GM23338 (cell line): ENCODE data around the gene ABHD14A. TPM values are rescaled to one million over a fixed set of nuclear protein-coding genes. Genes with fewer than 3 reads are reported as not detected.

ENCODE experiments used
- ATAC-seq: fragments of 200-7000 bp; cut with Tn5 transposase; 3 replicates; pipeline ENCODE4 v1.9.1; 2020
- DNase-seq: peaks from one replicate; pipeline ENCODE4 v3.0.0-alpha.2; 2015; ENCODE audit warnings: low spot score
- H2AFZ ChIP-seq: fragments of 200-600 bp; sonication (generic); 2 replicates; pipeline ENCODE4 v1.8.0; 2016; ENCODE audit warnings: antibody characterized with exemption, mild to moderate bottlenecking, moderate library complexity
- H3F3A ChIP-seq: fragments of 200-600 bp; sonication (generic); replicated peaks from 2 replicates; pipeline ENCODE4 v1.8.0; 2017; ENCODE audit warnings: antibody characterized with exemption, mixed run types, low read depth
- H3K27ac ChIP-seq: fragments of 200-600 bp; sonication (generic); 2 replicates; pipeline ENCODE4 v1.6.1; 2016; ENCODE audit warnings: low read depth
- H3K27me3 ChIP-seq: fragments of 200-600 bp; sonication (generic); 2 replicates; pipeline ENCODE4 v1.8.0; 2016; ENCODE audit warnings: mild to moderate bottlenecking, mixed run types, moderate library complexity; ENCODE audit not compliant: insufficient read depth
- H3K36me3 ChIP-seq: fragments of 200-600 bp; sonication (generic); 2 replicates; pipeline ENCODE4 v1.8.0; 2016; ENCODE audit warnings: mild to moderate bottlenecking; ENCODE audit not compliant: insufficient read depth
- H3K4me1 ChIP-seq: fragments of 200-600 bp; sonication (generic); 2 replicates; pipeline ENCODE4 v1.8.0; 2016; ENCODE audit warnings: mild to moderate bottlenecking, moderate library complexity; ENCODE audit not compliant: insufficient read depth
- H3K4me2 ChIP-seq: fragments of 200-600 bp; sonication (generic); 2 replicates; pipeline ENCODE4 v1.7.1; 2017; ENCODE audit warnings: mixed run types
- H3K4me3 ChIP-seq: fragments of 200-600 bp; sonication (generic); 2 replicates; pipeline ENCODE4 v1.6.1; 2016; ENCODE audit warnings: mixed run types
- H3K79me2 ChIP-seq: fragments of 200-600 bp; sonication (generic); replicated peaks from 2 replicates; pipeline ENCODE4 v1.8.0; 2017; ENCODE audit warnings: mild to moderate bottlenecking; ENCODE audit not compliant: insufficient read depth
- H3K9me2 ChIP-seq: fragments of 200-600 bp; sonication (generic); 2 replicates; pipeline ENCODE4 v1.8.0; 2017; ENCODE audit not compliant: insufficient read depth
- H4K20me1 ChIP-seq: fragments of 200-600 bp; sonication (generic); replicated peaks from 2 replicates; pipeline ENCODE4 v1.8.0; 2017; ENCODE audit warnings: mild to moderate bottlenecking; ENCODE audit not compliant: insufficient read depth
- H3K27ac Mint-ChIP-seq: 2 replicates; pipeline ENCODE4 v1.8.0; 2020; ENCODE audit warnings: inconsistent platforms, mild to moderate bottlenecking, moderate library complexity, mixed read lengths
- H3K27me3 Mint-ChIP-seq: 3 replicates; pipeline ENCODE4 v1.8.0; 2022; ENCODE audit warnings: low read depth, mild to moderate bottlenecking, moderate library complexity, mixed read lengths, inconsistent platforms; ENCODE audit not compliant: insufficient read depth, poor library complexity
- H3K36me3 Mint-ChIP-seq: 3 replicates; pipeline ENCODE4 v1.8.0; 2021; ENCODE audit warnings: low read depth, mild to moderate bottlenecking, inconsistent platforms, moderate library complexity, mixed read lengths
- H3K4me1 Mint-ChIP-seq: 3 replicates; pipeline ENCODE4 v1.8.0; 2020; ENCODE audit warnings: mild to moderate bottlenecking, inconsistent platforms, mixed read lengths
- H3K4me3 Mint-ChIP-seq: 3 replicates; pipeline ENCODE4 v1.8.0; 2021; ENCODE audit warnings: moderate library complexity, mild to moderate bottlenecking, inconsistent platforms, mixed read lengths
- H3K9me3 Mint-ChIP-seq: 3 replicates; pipeline ENCODE4 v1.8.0; 2020; ENCODE audit warnings: moderate library complexity, mild to moderate bottlenecking, inconsistent platforms, mixed read lengths
- CREB1 ChIP-seq: fragments of 250-450 bp; sonication (Bioruptor Pico); IDR thresholded peaks from 2 replicates; pipeline ENCODE4 v1.5.0; 2020; ENCODE audit warnings: low read depth, mild to moderate bottlenecking, moderate library complexity
- CTCF ChIP-seq, 2 experiments: fragments of 200-600 bp in 1 of 2; sonication (generic) in 1 of 2; conservative IDR thresholded peaks; 2 replicates each; pipeline versions ENCODE4 v1.5.1 to v1.6.1; 2016 to 2017; ENCODE audit warnings: antibody characterized with exemption in 2 of 2, low read depth in 2 of 2, mild to moderate bottlenecking in 2 of 2, moderate library complexity in 1 of 2
- EZH2 ChIP-seq: fragments of 200-600 bp; sonication (generic); IDR thresholded peaks from one replicate; pipeline ENCODE4 v1.8.0; 2017; ENCODE audit warnings: antibody characterized with exemption, mild to moderate bottlenecking, low read depth; ENCODE audit not compliant: unreplicated experiment
- EZH2phosphoT487 ChIP-seq: fragments of 200-600 bp; sonication (generic); IDR thresholded peaks from one replicate; pipeline ENCODE4 v1.8.1; 2018; ENCODE audit warnings: antibody characterized with exemption; ENCODE audit not compliant: unreplicated experiment
- JUNB ChIP-seq: IDR thresholded peaks from one replicate; pipeline ENCODE4 v1.6.1; 2016; ENCODE audit warnings: antibody characterized with exemption; ENCODE audit not compliant: unreplicated experiment
- POLR2AphosphoS5 ChIP-seq: IDR thresholded peaks from 2 replicates; pipeline ENCODE4 v1.6.1; 2016; ENCODE audit warnings: antibody characterized with exemption, low read depth
- STAT1 ChIP-seq: IDR thresholded peaks from one replicate; pipeline ENCODE4 v1.6.1; 2016; ENCODE audit warnings: antibody characterized with exemption; ENCODE audit not compliant: unreplicated experiment
- ZNF114 ChIP-seq: fragments of 250-450 bp; sonication (Bioruptor Pico); IDR thresholded peaks from 2 replicates; pipeline ENCODE4 v1.5.0; 2020; ENCODE audit warnings: mild to moderate bottlenecking, moderate library complexity
- ZNF331 ChIP-seq: fragments of 250-450 bp; sonication (Bioruptor Pico); IDR thresholded peaks from 2 replicates; pipeline ENCODE4 v1.5.0; 2020; ENCODE audit warnings: low read depth, mild to moderate bottlenecking, moderate library complexity
- polyA plus RNA-seq: library from polyadenylated mRNA; unstranded; fragments of >200 nt; fragmentation: Nextera tagmentation; extraction: Ambion mirVana; gene quantifications from 2 replicates; pipeline ENCODE4 v1.2.1, GENCODE V29; 2016
- total RNA-seq: library from RNA; depleted of rRNA; stranded (reverse); fragments of >200 nt; shearing (Covaris generic); gene quantifications from 2 replicates; pipeline ENCODE4 v1.2.3, GENCODE V29; 2014
- TF ChIP-seq, protein P1 (sequence below): IDR thresholded peaks from 2 replicates; pipeline ENCODE4 v1.6.1; 2016; ENCODE audit warnings: antibody characterized with exemption
- TF ChIP-seq, protein P2 (sequence below): fragments of 250-450 bp; sonication (Bioruptor Pico); IDR thresholded peaks from 2 replicates; pipeline ENCODE4 v1.5.0; 2020; ENCODE audit warnings: mild to moderate bottlenecking, moderate library complexity

The ABHD14A gene
- total and polyA plus RNA-seq, 2 experiments from 2014 or later = 7.8 to 12.7 TPM

GRCh38 chr3:52024765-52025452, 50.0 kb downstream of the ABHD14A start:
- H2AFZ ChIP-seq = no peak overlapping the region
- DNase-seq (no peak), ATAC-seq (no peak)
- H3K4me1 ChIP-seq = peaks cover 3% of the 10 kb centered on the region; the same call in 1 of the 2 replicates
- H3K27ac ChIP-seq = no peak overlapping the region
- peaks cover 11% of the 10 kb centered on the region for H3K27me3 Mint-ChIP-seq
- no peaks in the 10 kb centered on the region for H3F3A ChIP-seq
- H3K4me3 ChIP-seq = no peak overlapping the region
- H3K4me3 Mint-ChIP-seq = no peak overlapping the region
- no peaks in the 10 kb centered on the region for H3K36me3 Mint-ChIP-seq
- H3K36me3 ChIP-seq = no peaks in the 10 kb centered on the region
- TF ChIP-seq, protein P1, sequence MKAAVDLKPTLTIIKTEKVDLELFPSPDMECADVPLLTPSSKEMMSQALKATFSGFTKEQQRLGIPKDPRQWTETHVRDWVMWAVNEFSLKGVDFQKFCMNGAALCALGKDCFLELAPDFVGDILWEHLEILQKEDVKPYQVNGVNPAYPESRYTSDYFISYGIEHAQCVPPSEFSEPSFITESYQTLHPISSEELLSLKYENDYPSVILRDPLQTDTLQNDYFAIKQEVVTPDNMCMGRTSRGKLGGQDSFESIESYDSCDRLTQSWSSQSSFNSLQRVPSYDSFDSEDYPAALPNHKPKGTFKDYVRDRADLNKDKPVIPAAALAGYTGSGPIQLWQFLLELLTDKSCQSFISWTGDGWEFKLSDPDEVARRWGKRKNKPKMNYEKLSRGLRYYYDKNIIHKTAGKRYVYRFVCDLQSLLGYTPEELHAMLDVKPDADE = no peak
- TF ChIP-seq EZH2phosphoT487 (no peak), STAT1 (no peak), ZNF114 (CRISPR knock-in tag) (no peak)
- H4K20me1 ChIP-seq = no peaks in the 10 kb centered on the region
- H3K9me2 ChIP-seq = no peaks in the 10 kb centered on the region
- H3K79me2 ChIP-seq = no peaks in the 10 kb centered on the region
- no peaks in the 10 kb centered on the region for H3K27me3 ChIP-seq
- H3K9me3 Mint-ChIP-seq = no peaks in the 10 kb centered on the region
- no peak overlapping the region for H3K27ac Mint-ChIP-seq
- no peak overlapping the region for H3K4me2 ChIP-seq
- H3K4me1 Mint-ChIP-seq = peaks cover 11% of the 10 kb centered on the region

- no peaks in the 10 kb centered on the region for H3K36me3 ChIP-seq
- no peak for ATAC-seq
Measured at GRCh38 chr3:52025453-52025852, 50.6 kb downstream of the ABHD14A start.

More at GRCh38 chr3:52025453-52025852, 50.6 kb downstream of the ABHD14A start:
- no peak overlapping the region for H3K4me3 ChIP-seq
- no peaks in the 10 kb centered on the region for H3K9me3 Mint-ChIP-seq
- no peaks in the 10 kb centered on the region for H3K79me2 ChIP-seq
- no peak overlapping the region for H2AFZ ChIP-seq
- no peak overlapping the region for H3K27ac ChIP-seq
- H3K27me3 Mint-ChIP-seq = peaks cover 12% of the 10 kb centered on the region
- H3K4me1 ChIP-seq = peaks cover 3% of the 10 kb centered on the region; the same call in 1 of the 2 replicates
- no peaks in the 10 kb centered on the region for H3F3A ChIP-seq
- no peak for DNase-seq
- H3K27ac Mint-ChIP-seq = no peak overlapping the region
- H3K9me2 ChIP-seq = no peaks in the 10 kb centered on the region
- no peaks in the 10 kb centered on the region for H4K20me1 ChIP-seq
- no peak overlapping the region for H3K4me3 Mint-ChIP-seq
- no peak overlapping the region for H3K4me2 ChIP-seq
- TF ChIP-seq POLR2AphosphoS5 (no peak), ZNF114 (CRISPR knock-in tag) (no peak), EZH2 (no peak), JUNB (no peak), CREB1 (CRISPR knock-in tag) (no peak), ZNF331 (CRISPR knock-in tag) (no peak), CTCF (conservative IDR thresholded peaks at IDR 0.05; ENCODE audit: low read depth in 2 of 2) (no peak), EZH2phosphoT487 (no peak)
- TF ChIP-seq, protein P1 = no peak
- TF ChIP-seq, protein P2, sequence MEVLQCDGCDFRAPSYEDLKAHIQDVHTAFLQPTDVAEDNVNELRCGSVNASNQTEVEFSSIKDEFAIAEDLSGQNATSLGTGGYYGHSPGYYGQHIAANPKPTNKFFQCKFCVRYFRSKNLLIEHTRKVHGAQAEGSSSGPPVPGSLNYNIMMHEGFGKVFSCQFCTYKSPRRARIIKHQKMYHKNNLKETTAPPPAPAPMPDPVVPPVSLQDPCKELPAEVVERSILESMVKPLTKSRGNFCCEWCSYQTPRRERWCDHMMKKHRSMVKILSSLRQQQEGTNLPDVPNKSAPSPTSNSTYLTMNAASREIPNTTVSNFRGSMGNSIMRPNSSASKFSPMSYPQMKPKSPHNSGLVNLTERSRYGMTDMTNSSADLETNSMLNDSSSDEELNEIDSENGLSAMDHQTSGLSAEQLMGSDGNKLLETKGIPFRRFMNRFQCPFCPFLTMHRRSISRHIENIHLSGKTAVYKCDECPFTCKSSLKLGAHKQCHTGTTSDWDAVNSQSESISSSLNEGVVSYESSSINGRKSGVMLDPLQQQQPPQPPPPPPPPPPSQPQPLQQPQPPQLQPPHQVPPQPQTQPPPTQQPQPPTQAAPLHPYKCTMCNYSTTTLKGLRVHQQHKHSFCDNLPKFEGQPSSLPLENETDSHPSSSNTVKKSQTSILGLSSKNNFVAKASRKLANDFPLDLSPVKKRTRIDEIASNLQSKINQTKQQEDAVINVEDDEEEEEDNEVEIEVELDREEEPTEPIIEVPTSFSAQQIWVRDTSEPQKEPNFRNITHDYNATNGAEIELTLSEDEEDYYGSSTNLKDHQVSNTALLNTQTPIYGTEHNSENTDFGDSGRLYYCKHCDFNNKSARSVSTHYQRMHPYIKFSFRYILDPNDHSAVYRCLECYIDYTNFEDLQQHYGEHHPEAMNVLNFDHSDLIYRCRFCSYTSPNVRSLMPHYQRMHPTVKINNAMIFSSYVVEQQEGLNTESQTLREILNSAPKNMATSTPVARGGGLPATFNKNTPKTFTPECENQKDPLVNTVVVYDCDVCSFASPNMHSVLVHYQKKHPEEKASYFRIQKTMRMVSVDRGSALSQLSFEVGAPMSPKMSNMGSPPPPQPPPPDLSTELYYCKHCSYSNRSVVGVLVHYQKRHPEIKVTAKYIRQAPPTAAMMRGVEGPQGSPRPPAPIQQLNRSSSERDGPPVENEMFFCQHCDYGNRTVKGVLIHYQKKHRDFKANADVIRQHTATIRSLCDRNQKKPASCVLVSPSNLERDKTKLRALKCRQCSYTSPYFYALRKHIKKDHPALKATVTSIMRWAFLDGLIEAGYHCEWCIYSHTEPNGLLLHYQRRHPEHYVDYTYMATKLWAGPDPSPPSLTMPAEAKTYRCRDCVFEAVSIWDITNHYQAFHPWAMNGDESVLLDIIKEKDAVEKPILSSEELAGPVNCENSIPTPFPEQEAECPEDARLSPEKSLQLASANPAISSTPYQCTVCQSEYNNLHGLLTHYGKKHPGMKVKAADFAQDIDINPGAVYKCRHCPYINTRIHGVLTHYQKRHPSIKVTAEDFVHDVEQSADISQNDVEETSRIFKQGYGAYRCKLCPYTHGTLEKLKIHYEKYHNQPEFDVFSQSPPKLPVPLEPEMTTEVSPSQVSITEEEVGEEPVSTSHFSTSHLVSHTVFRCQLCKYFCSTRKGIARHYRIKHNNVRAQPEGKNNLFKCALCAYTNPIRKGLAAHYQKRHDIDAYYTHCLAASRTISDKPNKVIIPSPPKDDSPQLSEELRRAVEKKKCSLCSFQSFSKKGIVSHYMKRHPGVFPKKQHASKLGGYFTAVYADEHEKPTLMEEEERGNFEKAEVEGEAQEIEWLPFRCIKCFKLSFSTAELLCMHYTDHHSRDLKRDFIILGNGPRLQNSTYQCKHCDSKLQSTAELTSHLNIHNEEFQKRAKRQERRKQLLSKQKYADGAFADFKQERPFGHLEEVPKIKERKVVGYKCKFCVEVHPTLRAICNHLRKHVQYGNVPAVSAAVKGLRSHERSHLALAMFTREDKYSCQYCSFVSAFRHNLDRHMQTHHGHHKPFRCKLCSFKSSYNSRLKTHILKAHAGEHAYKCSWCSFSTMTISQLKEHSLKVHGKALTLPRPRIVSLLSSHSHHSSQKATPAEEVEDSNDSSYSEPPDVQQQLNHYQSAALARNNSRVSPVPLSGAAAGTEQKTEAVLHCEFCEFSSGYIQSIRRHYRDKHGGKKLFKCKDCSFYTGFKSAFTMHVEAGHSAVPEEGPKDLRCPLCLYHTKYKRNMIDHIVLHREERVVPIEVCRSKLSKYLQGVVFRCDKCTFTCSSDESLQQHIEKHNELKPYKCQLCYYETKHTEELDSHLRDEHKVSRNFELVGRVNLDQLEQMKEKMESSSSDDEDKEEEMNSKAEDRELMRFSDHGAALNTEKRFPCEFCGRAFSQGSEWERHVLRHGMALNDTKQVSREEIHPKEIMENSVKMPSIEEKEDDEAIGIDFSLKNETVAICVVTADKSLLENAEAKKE = no peak
- H3K4me1 Mint-ChIP-seq = peaks cover 11% of the 10 kb centered on the region
- no peaks in the 10 kb centered on the region for H3K36me3 Mint-ChIP-seq
- H3K27me3 ChIP-seq = no peaks in the 10 kb centered on the region
